ENCODE measurements around the gene ANKRD28. TPM values are rescaled to one million over a fixed set of nuclear protein-coding genes. Genes with fewer than 3 reads are reported as not detected.

ANKRD28 gene
- total and polyA plus RNA-seq, 9 donors: 21.2 to 79.4 (median 43.8) TPM

DNA sequence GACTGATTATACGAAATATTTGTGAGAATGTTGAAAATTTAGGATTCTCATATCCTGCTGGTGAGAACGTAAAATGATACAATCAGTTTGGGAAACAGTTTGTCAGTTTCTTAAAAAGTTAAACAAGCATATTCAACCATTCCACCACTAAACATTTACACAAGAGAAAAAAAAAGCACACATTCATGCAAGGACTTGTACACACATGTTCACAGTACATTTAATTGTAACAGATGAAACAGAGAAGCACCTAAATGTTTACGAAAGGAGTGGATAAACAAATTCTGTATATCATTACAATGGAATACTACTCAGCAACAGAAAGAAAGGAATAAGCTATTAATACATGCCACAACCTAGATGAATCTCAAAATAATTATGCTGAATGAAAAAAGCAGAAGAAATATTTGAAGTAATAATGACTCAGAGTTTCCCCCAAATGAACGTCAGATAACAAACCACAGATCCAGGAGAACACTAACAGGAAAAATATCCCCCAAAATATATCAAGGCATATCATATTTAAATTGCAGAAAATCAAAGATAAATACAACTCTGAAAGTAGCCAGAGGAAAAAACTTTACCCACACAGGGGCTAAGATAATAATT is 14.3 kb downstream of the ANKRD28 start:
- 22 to 36% (median 28%) methylated on average over 4 of the region's 4 CpGs for WGBS, 3 donors
- no peak for DNase-seq
- TF ChIP-seq EP300 (IDR thresholded peaks at IDR 0.05) (no peak), CTCF (IDR thresholded peaks at IDR 0.05) (no peak), POLR2A (IDR thresholded peaks at IDR 0.05) (no peak)
- H3K27me3 ChIP-seq: no peaks in the 10 kb centered on the region
- peaks cover 4% of the 10 kb centered on the region for H3K4me1 ChIP-seq (ENCODE audit: insufficient read depth)
- no peaks in the 10 kb centered on the region for H3K9me3 ChIP-seq
- H3K4me3 ChIP-seq: no peak overlapping the region
- no peak overlapping the region for H3K27ac ChIP-seq
- no peaks in the 10 kb centered on the region for H3K36me3 ChIP-seq
- intact Hi-C loops (cut with DNase I): no loop called here

DNA sequence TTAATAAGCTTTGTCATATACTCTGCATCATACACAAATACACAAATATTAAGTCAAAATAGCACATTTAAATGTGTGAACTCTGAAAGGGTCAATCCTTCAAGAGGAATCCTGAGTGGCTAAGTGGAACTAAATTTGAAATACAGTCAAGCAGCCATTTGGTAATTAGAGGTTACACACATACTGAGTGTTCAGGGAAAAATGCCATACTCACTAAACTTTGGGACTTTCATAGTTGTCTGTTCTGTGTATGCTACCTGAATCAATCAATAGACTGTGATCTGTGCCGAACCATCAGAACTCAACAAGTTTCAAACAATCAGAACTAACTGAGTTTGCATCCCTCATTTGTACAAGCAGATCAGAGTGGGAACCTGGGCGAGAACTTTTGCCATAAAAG is 15.3 kb downstream of the ANKRD28 start:
- H3K36me3 ChIP-seq: no peaks in the 10 kb centered on the region
- no peak overlapping the region for H3K27ac ChIP-seq
- peak overlapping the region; percentile 3 for H3K4me3 ChIP-seq
- intact Hi-C loops (cut with DNase I): no loop called here
- WGBS, 3 donors: 59 to 71% (median 65%) methylated on average over 2 of the region's 2 CpGs
- H3K9me3 ChIP-seq: no peaks in the 10 kb centered on the region
- DNase-seq: no peak
- peaks cover 3% of the 10 kb centered on the region for H3K4me1 ChIP-seq (ENCODE audit: insufficient read depth)
- H3K27me3 ChIP-seq: no peaks in the 10 kb centered on the region
- TF ChIP-seq CTCF (IDR thresholded peaks at IDR 0.05): no peak
- no peak for TF ChIP-seq POLR2A (IDR thresholded peaks at IDR 0.05)
- TF ChIP-seq EP300 (IDR thresholded peaks at IDR 0.05): no peak

- no peaks in the 10 kb centered on the region for H3K27me3 ChIP-seq
- H3K27ac ChIP-seq: no peak overlapping the region
- no peaks in the 10 kb centered on the region for H3K9me3 ChIP-seq
- H3K36me3 ChIP-seq: no peaks in the 10 kb centered on the region
- intact Hi-C loops (cut with DNase I): no loop called here
- H3K4me1 ChIP-seq (ENCODE audit: insufficient read depth): no peaks in the 10 kb centered on the region
- DNase-seq: no peak
- no peak overlapping the region for H3K4me3 ChIP-seq
- 32 to 37% (median 36%) methylated on average over 6 of the region's 6 CpGs for WGBS, 3 donors
- TF ChIP-seq EP300 (IDR thresholded peaks at IDR 0.05): no peak
- no peak for TF ChIP-seq CTCF (IDR thresholded peaks at IDR 0.05)
- TF ChIP-seq POLR2A (IDR thresholded peaks at IDR 0.05): no peak
These were observed 16.0 kb downstream of the ANKRD28 start for GRCh38 chr3:15781637-15782402.

DNA sequence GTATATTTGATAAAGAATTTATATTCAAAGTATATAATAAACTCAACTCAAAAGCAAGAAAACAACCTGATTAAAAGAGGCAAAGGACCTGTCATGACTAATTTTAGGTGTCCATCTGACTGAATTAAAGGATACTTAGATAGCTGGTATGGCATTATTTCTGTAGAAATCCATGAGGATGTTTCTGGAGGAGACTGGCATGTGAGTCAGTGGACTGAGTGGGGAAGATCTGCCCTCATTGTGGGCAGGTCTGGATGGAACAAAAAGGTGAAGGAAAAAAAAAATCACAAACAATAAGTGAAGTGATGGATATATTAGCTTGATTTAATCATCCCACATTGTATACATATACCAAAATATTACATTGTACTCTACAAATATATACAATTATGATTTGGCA is 16.6 kb downstream of the ANKRD28 start:
- no peak overlapping the region for H3K4me3 ChIP-seq
- no peaks in the 10 kb centered on the region for H3K36me3 ChIP-seq
- H3K27ac ChIP-seq: no peak overlapping the region
- DNase-seq: no peak
- TF ChIP-seq POLR2A (IDR thresholded peaks at IDR 0.05) (no peak), CTCF (IDR thresholded peaks at IDR 0.05) (no peak), EP300 (IDR thresholded peaks at IDR 0.05) (no peak)
- no peaks in the 10 kb centered on the region for H3K9me3 ChIP-seq
- H3K4me1 ChIP-seq (ENCODE audit: insufficient read depth): no peaks in the 10 kb centered on the region
- intact Hi-C loops (cut with DNase I): no loop called here
- H3K27me3 ChIP-seq: no peaks in the 10 kb centered on the region

Data from ovary (tissue), 9 donors.